Naive B cell (primary cell): ENCODE measurements around the gene LTBP2. TPM values are rescaled to one million over a fixed set of nuclear protein-coding genes. Genes with fewer than 3 reads are reported as not detected.
"Not testable (repeated sequence)": the region's sequence is repeated elsewhere in the genome, so short reads cannot be mapped to it uniquely, and the experiment has no call there.

Source experiments
- ATAC-seq, 2 donors: fragments of 150-1000 bp; cut with Tn5 transposase; 2 replicates each; pipeline ENCODE4 v1.10.0; 2021; ENCODE audit warnings: low read depth in 2 of 2, mild to moderate bottlenecking in 2 of 2, moderate library complexity in 2 of 2
- DNase-seq: peaks from one replicate; pipeline ENCODE4 v3.0.0; 2022
- H3K27ac Mint-ChIP-seq, 6 donors: one replicate each; pipeline ENCODE4 v1.8.0; 2020 to 2022; ENCODE audit warnings: mild to moderate bottlenecking in 6 of 6, mixed read lengths in 6 of 6, moderate library complexity in 5 of 6, inconsistent platforms in 2 of 6
- H3K27me3 Mint-ChIP-seq, 3 donors: one replicate each; pipeline ENCODE4 v1.8.0; 2021 to 2022; ENCODE audit warnings: mixed read lengths in 3 of 3, mild to moderate bottlenecking in 1 of 3
- H3K36me3 Mint-ChIP-seq, 2 donors: one replicate each; pipeline ENCODE4 v1.8.0; 2020 to 2022; ENCODE audit warnings: mixed read lengths in 2 of 2, inconsistent platforms in 1 of 2, mild to moderate bottlenecking in 1 of 2
- H3K4me1 Mint-ChIP-seq, 3 donors: one replicate each; pipeline ENCODE4 v1.8.0; 2020 to 2022; ENCODE audit warnings: mixed read lengths in 3 of 3, inconsistent platforms in 1 of 3, mild to moderate bottlenecking in 1 of 3, moderate library complexity in 1 of 3
- H3K4me3 Mint-ChIP-seq, 8 donors: one replicate each; pipeline ENCODE4 v1.8.0; 2020 to 2022; ENCODE audit warnings: mild to moderate bottlenecking in 8 of 8, mixed read lengths in 8 of 8, moderate library complexity in 8 of 8, inconsistent platforms in 2 of 8
- H3K9me3 Mint-ChIP-seq, 7 donors: one replicate each; pipeline ENCODE4 v1.8.0; 2020 to 2022; ENCODE audit warnings: mixed read lengths in 7 of 7, mild to moderate bottlenecking in 5 of 7, inconsistent platforms in 2 of 7, moderate library complexity in 1 of 7
- polyA plus RNA-seq, 6 donors: library from polyadenylated mRNA; unstranded; fragments of 300-500 nt; fragmentation: Illumina TruSeq; gene quantifications; one replicate each; pipeline ENCODE4 v1.2.3, GENCODE V29; 2021; ENCODE audit warnings: low read depth in 6 of 6

LTBP2 gene
- polyA plus RNA-seq, 6 donors from 2014 or later: 0.09 to 0.86 (median 0.17) TPM

DNA sequence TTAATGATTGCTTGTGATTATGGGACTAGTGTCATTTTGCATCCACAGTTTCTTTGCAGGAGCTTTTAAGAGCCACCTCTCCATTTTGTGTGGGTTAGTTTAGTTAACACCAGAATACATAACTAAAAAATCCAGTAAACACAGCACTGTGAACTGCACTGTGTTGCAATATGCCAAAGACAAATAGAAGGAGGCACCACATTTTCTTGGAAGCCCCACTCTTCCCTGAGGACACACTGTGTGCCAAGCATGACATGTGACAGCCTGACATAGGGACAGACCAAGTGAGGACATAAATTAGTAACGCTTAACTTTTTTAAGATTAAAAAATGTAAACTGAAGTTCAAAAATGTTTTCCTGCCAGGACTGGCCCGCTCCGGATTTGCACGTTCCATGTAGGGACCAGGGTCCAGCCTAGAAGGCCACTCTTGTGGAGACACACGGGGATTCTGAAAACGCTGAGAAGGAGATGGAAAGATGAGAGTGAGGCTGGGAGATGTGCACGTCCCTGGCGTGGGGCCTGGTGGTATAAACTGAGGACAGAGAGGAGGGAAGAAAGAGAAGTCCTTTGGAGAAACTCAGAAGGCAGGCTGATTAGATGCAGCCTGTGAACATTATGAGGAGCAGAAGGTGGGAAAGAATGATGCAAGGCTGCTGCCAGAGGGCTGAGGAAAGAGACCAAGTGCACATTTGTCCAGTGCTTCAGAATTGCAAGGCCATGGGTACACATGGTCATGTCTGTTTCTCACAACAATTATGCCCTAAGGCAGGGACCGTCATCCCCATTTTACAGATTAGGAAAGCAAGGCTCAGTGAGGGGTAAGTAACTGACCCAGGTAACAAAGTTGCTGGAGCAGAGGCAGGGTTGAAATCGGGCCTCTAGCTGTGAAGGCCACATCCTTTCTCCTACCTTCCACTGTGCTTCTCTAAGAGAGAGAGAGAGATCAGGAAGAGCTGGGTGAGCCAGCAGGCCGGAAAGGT lies 73.3 kb downstream of the LTBP2 start:
- DNase-seq (no peak), ATAC-seq (no peak)
- Mint-ChIP-seq H3K27me3 (peaks cover 0 to 3% (median 3%) of the 10 kb centered on the region in 3 donors), H3K36me3 (no peaks in the 10 kb centered on the region), H3K4me3 (no peak overlapping the region), H3K9me3 (no peaks in the 10 kb centered on the region), H3K4me1 (peaks cover 0 to under 1% (median 0%) of the 10 kb centered on the region in 3 donors), H3K27ac (peak overlapping the region in 2 of 6 donors; percentile 16 to 25)

GRCh38 chr14:74536336-74536735 lies 75.7 kb downstream of the LTBP2 start:
- not testable (repeated sequence) for H3K9me3 Mint-ChIP-seq, H3K4me3 Mint-ChIP-seq, H3K27me3 Mint-ChIP-seq, DNase-seq, H3K27ac Mint-ChIP-seq, ATAC-seq, H3K4me1 Mint-ChIP-seq, H3K36me3 Mint-ChIP-seq

GRCh38 chr14:74535756-74536325 lies 76.2 kb downstream of the LTBP2 start:
- H3K4me1 Mint-ChIP-seq: peaks cover 5 to 9% (median 6%) of the 10 kb centered on the region in 3 donors
- DNase-seq (no peak), ATAC-seq (no peak)
- no peak overlapping the region for H3K27ac Mint-ChIP-seq
- H3K9me3 Mint-ChIP-seq: no peaks in the 10 kb centered on the region
- no peak overlapping the region for H3K4me3 Mint-ChIP-seq
- no peaks in the 10 kb centered on the region for H3K27me3 Mint-ChIP-seq
- H3K36me3 Mint-ChIP-seq: no peaks in the 10 kb centered on the region

DNA sequence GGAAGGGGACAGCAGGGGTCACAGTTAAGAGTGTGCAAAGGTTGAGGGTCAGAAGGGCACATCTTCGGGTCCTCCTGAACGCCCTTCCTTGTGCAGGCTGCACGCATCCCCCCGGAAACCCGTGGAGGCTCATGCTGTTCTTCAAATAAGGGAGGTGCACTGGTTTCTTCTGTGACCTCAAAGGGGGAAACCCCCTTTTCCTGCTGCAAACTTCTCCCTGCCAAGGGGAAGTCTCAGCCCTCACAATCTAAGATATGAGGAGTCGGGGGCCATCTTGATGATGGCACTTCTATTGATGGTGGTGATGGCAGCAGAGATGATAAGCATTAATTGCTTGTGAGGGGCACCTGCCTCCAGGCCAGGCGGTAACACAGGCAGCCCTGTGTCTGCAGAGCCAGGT lies 78.5 kb downstream of the LTBP2 start:
- H3K9me3 Mint-ChIP-seq: no peaks in the 10 kb centered on the region
- H3K36me3 Mint-ChIP-seq: no peaks in the 10 kb centered on the region
- no peak overlapping the region for H3K27ac Mint-ChIP-seq
- peaks cover 5 to 9% (median 6%) of the 10 kb centered on the region in 3 donors for H3K4me1 Mint-ChIP-seq
- DNase-seq (no peak), ATAC-seq (peak in 1 of 2 donors; percentile 21)
- H3K27me3 Mint-ChIP-seq: no peaks in the 10 kb centered on the region
- no peak overlapping the region for H3K4me3 Mint-ChIP-seq

DNA sequence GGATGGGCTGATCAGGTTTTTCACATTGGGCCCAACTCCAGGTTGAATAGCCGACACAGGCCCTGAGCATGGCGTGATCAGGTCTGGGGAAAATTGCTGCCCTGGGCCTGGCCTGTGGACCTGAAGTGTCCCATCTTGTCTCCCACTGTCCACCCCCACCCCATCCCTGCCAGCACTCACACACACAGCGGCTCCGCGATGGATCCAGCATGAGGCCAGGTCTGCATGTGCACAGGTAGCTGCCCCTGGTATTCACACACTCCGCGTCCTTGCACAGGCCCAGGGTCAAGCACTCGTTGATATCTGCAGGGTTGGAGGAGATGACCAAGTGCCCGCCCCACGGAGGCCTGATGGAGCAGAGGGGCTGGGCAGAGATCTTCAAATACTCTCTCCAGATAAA lies 79.8 kb downstream of the LTBP2 start:
- Mint-ChIP-seq H3K27ac (no peak overlapping the region), H3K4me3 (no peak overlapping the region), H3K9me3 (no peaks in the 10 kb centered on the region), H3K4me1 (peaks cover 5 to 9% (median 6%) of the 10 kb centered on the region in 3 donors), H3K27me3 (no peaks in the 10 kb centered on the region), H3K36me3 (no peaks in the 10 kb centered on the region)
- ATAC-seq (no peak), DNase-seq (no peak)

- ATAC-seq (no peak), DNase-seq (no peak)
- H3K27ac Mint-ChIP-seq: no peak overlapping the region
- H3K36me3 Mint-ChIP-seq: no peaks in the 10 kb centered on the region
- no peak overlapping the region for H3K4me3 Mint-ChIP-seq
- H3K27me3 Mint-ChIP-seq: no peaks in the 10 kb centered on the region
- peaks cover 7 to 9% (median 7%) of the 10 kb centered on the region in 3 donors for H3K4me1 Mint-ChIP-seq
- H3K9me3 Mint-ChIP-seq: no peaks in the 10 kb centered on the region
Observed at GRCh38 chr14:74531467-74531866, 80.6 kb downstream of the LTBP2 start.

DNA sequence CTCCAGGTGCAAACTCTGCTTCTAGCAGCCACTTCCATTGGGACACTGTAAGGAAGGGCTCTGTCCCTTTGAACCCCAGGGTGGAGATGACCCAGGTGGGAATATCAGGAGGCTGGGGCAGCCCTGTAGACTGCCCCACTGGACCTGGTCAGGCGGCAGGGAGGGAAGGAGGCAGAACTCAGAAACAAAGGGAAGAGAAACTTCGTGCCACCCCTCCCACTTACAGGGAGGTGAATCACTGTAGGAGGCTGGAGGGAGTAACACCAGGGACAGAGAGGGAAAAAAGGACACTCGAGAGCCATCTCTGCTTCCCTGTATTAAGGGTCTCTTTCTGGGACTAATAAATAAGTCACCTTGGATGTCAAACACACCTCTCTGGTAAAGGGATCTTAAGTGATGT lies 81.0 kb downstream of the LTBP2 start:
- peaks cover 11 to 12% (median 11%) of the 10 kb centered on the region in 3 donors for H3K4me1 Mint-ChIP-seq
- no peaks in the 10 kb centered on the region for H3K27me3 Mint-ChIP-seq
- peak overlapping the region in 1 of 6 donors; percentile 54 for H3K27ac Mint-ChIP-seq
- ATAC-seq (no peak), DNase-seq (no peak)
- no peaks in the 10 kb centered on the region for H3K36me3 Mint-ChIP-seq
- no peak overlapping the region for H3K4me3 Mint-ChIP-seq
- H3K9me3 Mint-ChIP-seq: no peaks in the 10 kb centered on the region

- peak overlapping the region in 1 of 6 donors; percentile 53 for H3K27ac Mint-ChIP-seq
- ATAC-seq (no peak), DNase-seq (no peak)
- H3K27me3 Mint-ChIP-seq: no peaks in the 10 kb centered on the region
- H3K4me3 Mint-ChIP-seq: no peak overlapping the region
- no peaks in the 10 kb centered on the region for H3K36me3 Mint-ChIP-seq
- H3K9me3 Mint-ChIP-seq: no peaks in the 10 kb centered on the region
- peaks cover 19 to 23% (median 22%) of the 10 kb centered on the region in 3 donors for H3K4me1 Mint-ChIP-seq
Observed at GRCh38 chr14:74528886-74529285, 83.2 kb downstream of the LTBP2 start.

GRCh38 chr14:74528406-74528805 lies 83.6 kb downstream of the LTBP2 start:
- DNase-seq (no peak), ATAC-seq (no peak)
- Mint-ChIP-seq H3K9me3 (no peaks in the 10 kb centered on the region), H3K36me3 (no peaks in the 10 kb centered on the region), H3K4me3 (no peak overlapping the region), H3K4me1 (peaks cover 15 to 22% (median 22%) of the 10 kb centered on the region in 3 donors), H3K27me3 (peaks cover 0 to 3% (median 0%) of the 10 kb centered on the region in 3 donors), H3K27ac (no peak overlapping the region)

DNA sequence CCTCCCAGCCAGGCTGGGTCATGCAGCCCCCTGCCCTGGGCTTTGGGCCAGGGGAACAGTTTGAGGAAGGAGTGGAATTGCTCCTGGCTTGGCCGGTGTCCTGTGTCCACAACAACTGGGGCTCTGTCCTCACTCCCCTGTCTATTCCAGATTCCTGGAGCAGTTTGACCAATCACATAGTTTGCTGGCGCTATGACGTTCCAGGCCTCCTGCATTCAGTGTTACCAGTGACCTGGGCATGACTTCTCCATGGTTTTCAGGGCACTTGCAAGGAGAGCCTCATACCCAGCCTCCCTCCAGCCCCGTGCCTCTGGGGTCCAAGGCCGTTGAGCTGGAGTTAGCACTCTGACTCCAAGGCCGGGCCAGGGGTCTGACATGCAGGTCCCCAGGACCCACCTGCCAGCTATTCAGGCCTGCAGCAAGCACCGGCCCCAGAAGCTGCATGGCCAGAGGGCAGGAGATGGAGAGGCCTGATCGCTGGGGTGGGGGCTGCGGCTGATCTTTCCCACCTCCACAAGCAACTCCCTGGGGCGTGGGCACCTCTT lies 84.2 kb downstream of the LTBP2 start:
- peaks cover 0 to 8% (median 0%) of the 10 kb centered on the region in 3 donors for H3K27me3 Mint-ChIP-seq
- no peak for ATAC-seq

DNA sequence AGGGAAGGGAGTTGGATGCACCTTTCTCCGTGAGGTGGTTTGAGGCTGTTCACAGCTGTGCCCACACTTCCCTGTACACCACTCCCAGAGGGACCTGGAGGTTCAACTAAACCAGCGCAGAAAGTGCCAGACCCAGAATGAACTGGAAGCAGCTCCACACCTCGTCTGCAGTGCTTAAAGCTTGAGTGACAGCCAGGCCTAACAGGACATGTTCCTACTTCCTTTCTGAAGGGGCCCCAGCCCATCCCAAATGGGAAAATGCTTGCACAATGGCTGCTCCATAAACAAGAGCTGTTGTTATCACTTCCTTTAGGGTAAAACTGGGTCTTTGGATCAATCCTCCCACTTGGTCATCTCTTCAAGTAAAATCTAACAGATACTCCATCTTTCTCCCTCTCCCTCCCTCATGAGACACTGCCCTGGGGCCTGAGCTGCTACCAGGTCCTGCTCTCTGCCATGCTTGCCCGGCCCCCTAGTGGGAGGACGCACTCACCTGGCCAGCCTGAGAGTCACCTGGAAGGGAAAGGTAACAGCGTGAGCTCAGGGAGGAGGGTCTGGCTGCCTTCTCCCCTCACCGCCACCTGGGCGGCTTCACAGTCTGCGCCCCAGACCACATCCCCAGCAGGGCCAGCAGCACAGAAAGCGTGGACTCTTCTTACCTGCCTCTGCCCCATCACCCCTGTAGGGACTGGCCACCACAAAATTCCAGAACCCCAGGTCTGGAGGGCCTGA lies 85.0 kb downstream of the LTBP2 start:
- Mint-ChIP-seq H3K4me1 (peaks cover 10 to 18% (median 17%) of the 10 kb centered on the region in 3 donors), H3K9me3 (no peaks in the 10 kb centered on the region), H3K27me3 (peaks cover 0 to 8% (median 0%) of the 10 kb centered on the region in 3 donors), H3K27ac (no peak overlapping the region), H3K4me3 (no peak overlapping the region), H3K36me3 (no peaks in the 10 kb centered on the region)
- no peak for DNase-seq
- ATAC-seq: no peak

More for the DNA sequence above, 84.2 kb downstream of the LTBP2 start:
- peaks cover 10 to 18% (median 17%) of the 10 kb centered on the region in 3 donors for H3K4me1 Mint-ChIP-seq
- no peak for DNase-seq
- no peaks in the 10 kb centered on the region for H3K36me3 Mint-ChIP-seq
- H3K4me3 Mint-ChIP-seq: no peak overlapping the region
- no peak overlapping the region for H3K27ac Mint-ChIP-seq
- no peaks in the 10 kb centered on the region for H3K9me3 Mint-ChIP-seq

DNA sequence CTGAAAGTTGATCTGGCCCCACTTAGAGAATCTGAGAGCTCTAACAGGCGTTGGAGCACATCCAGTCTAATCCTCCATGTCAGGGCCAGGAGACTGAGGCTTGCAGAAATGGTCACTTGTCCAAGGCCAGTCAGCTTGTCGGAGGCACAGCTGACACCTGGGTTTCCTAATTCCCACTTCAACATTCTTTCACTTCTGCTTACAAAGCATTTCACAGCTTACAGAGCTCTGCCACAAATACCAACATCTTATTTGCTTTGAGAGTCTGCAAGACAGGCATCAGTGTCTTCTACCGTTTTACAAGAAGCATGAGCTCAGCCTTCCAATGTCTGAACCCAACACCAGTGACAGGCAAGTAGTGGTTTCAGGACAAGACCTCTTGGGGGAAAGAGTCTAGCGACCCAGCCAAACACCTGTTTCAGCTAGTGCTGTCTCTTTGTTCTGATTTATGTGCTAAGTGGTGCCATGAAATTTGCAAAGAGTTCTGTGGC lies 86.6 kb downstream of the LTBP2 start:
- H3K27ac Mint-ChIP-seq: peak overlapping the region in 3 of 6 donors; percentile 15 to 77 (median 67)
- DNase-seq (no peak), ATAC-seq (no peak)
- H3K36me3 Mint-ChIP-seq: no peaks in the 10 kb centered on the region
- H3K4me3 Mint-ChIP-seq: no peak overlapping the region
- peaks cover 10 to 18% (median 17%) of the 10 kb centered on the region in 3 donors for H3K4me1 Mint-ChIP-seq
- H3K9me3 Mint-ChIP-seq: no peaks in the 10 kb centered on the region
- peaks cover 0 to 8% (median 0%) of the 10 kb centered on the region in 3 donors for H3K27me3 Mint-ChIP-seq

- no peak overlapping the region for H3K4me3 Mint-ChIP-seq
- no peak for ATAC-seq
- H3K27ac Mint-ChIP-seq: no peak overlapping the region
Observed at GRCh38 chr14:74524812-74525135, 87.3 kb downstream of the LTBP2 start.

More at GRCh38 chr14:74524812-74525135, 87.3 kb downstream of the LTBP2 start:
- Mint-ChIP-seq H3K27me3 (peaks cover 0 to 8% (median 0%) of the 10 kb centered on the region in 3 donors), H3K9me3 (no peaks in the 10 kb centered on the region), H3K4me1 (peaks cover 10 to 18% (median 17%) of the 10 kb centered on the region in 3 donors), H3K36me3 (no peaks in the 10 kb centered on the region)
- DNase-seq: no peak
